Type B pancreatic cell (in vitro differentiated cells): Measurements from ENCODE around the gene TOMT. TPM values are rescaled to one million over a fixed set of nuclear protein-coding genes. Genes with fewer than 3 reads are reported as not detected.
A peak's percentile ranks its signal among the peaks of the same experiment; 100 is the strongest.

Experiments used
- DNase-seq: peaks from one replicate; pipeline ENCODE4 v3.0.0; 2021; ENCODE audit warnings: mixed read lengths; ENCODE audit not compliant: unreplicated experiment; ENCODE audit errors: extremely low spot score
- H3K27ac Mint-ChIP-seq: 2 replicates; pipeline ENCODE4 v1.8.0; 2021; ENCODE audit warnings: mild to moderate bottlenecking, mixed read lengths
- H3K27me3 Mint-ChIP-seq: 2 replicates; pipeline ENCODE4 v1.8.0; 2021; ENCODE audit warnings: mixed read lengths
- H3K36me3 Mint-ChIP-seq: 2 replicates; pipeline ENCODE4 v1.8.0; 2021; ENCODE audit warnings: mixed read lengths
- H3K4me1 Mint-ChIP-seq: one replicate; pipeline ENCODE4 v1.8.0; 2021; ENCODE audit warnings: mixed read lengths; ENCODE audit not compliant: unreplicated experiment
- H3K4me3 Mint-ChIP-seq: 2 replicates; pipeline ENCODE4 v1.8.0; 2021; ENCODE audit warnings: mild to moderate bottlenecking, mixed read lengths
- H3K9me3 Mint-ChIP-seq: 2 replicates; pipeline ENCODE4 v1.8.0; 2021; ENCODE audit warnings: mixed read lengths
- total RNA-seq: library from RNA; stranded (reverse); gene quantifications from 2 replicates; pipeline ENCODE4 v1.2.1, GENCODE V29; 2021; ENCODE audit warnings: low replicate concordance
- TF ChIP-seq, protein P1 (sequence below): fragments of 200-600 bp; sonication (generic); conservative IDR thresholded peaks from 2 replicates; pipeline ENCODE4 v1.5.0; 2021; ENCODE audit warnings: antibody characterized with exemption, mild to moderate bottlenecking

TOMT gene
- total RNA-seq, 1 donor from 2014 or later = not detected

DNA sequence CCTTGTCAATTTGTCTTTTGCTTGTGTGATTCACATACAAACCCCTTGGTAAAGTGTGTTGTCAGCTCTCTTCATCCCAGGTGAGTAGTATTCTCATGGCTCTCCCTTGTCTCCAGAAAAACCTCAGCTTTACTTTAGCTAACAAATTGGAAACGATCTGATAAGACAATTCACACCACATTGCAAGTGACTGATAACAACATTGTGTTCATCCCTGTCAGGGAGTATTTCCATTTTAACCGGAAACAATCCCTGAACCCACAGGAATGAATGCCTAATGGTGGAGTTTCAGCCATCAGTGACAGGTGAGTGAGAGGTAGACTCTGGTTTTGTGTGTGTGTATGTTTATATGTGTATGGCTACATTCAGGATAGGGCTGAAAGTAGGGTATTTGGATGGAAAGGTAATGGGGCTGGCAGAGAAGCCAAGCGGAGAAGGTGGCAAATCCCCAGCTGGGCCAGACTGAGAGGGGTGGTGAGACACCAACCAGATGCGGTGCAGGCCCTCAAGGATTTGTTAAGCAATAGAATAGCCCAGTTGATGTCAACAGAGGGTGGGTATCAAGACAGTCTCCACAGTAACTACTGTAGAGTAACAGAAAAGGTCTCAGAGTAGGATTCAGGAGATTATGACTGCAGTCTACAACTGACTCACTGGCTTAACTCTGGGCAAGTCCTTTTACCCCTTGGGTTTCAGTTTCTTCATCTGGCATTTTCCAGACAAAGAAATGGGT is 17.5 kb upstream of the TOMT start:
- peaks cover 7% of the 10 kb centered on the region for H3K36me3 Mint-ChIP-seq
- no peak overlapping the region for H3K27ac Mint-ChIP-seq
- TF ChIP-seq, protein P1, sequence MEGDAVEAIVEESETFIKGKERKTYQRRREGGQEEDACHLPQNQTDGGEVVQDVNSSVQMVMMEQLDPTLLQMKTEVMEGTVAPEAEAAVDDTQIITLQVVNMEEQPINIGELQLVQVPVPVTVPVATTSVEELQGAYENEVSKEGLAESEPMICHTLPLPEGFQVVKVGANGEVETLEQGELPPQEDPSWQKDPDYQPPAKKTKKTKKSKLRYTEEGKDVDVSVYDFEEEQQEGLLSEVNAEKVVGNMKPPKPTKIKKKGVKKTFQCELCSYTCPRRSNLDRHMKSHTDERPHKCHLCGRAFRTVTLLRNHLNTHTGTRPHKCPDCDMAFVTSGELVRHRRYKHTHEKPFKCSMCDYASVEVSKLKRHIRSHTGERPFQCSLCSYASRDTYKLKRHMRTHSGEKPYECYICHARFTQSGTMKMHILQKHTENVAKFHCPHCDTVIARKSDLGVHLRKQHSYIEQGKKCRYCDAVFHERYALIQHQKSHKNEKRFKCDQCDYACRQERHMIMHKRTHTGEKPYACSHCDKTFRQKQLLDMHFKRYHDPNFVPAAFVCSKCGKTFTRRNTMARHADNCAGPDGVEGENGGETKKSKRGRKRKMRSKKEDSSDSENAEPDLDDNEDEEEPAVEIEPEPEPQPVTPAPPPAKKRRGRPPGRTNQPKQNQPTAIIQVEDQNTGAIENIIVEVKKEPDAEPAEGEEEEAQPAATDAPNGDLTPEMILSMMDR = no peak
- H3K9me3 Mint-ChIP-seq = no peaks in the 10 kb centered on the region
- no peak overlapping the region for H3K4me3 Mint-ChIP-seq
- no peaks in the 10 kb centered on the region for H3K27me3 Mint-ChIP-seq
- DNase-seq = no peak
- H3K4me1 Mint-ChIP-seq = peaks cover 10% of the 10 kb centered on the region

DNA sequence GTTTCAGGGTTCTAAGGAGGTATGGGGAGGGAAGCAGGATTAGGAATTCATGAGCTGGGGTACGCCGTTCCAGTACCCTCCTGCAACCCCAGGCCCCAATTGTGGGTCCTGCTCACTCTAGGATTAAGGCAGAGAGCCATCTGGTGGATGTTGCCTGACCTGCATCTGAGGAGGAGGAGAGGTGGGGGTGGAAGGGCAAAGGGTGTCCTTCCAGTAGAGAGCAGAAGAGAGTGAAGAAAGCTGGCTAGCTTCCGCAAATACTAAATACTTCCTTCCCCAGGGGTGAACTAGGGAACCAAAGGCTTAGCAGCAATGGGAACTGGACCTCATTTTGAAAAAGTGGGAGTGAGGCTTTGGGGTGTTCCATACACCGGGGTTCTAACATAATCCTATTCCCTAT is 14.4 kb upstream of the TOMT start:
- H3K4me1 Mint-ChIP-seq = no peaks in the 10 kb centered on the region
- H3K36me3 Mint-ChIP-seq = peaks cover 4% of the 10 kb centered on the region
- no peaks in the 10 kb centered on the region for H3K27me3 Mint-ChIP-seq
- H3K4me3 Mint-ChIP-seq = no peak overlapping the region
- no peak for DNase-seq
- H3K9me3 Mint-ChIP-seq = no peaks in the 10 kb centered on the region
- peak overlapping the region; percentile 17 for H3K27ac Mint-ChIP-seq
- TF ChIP-seq, protein P1 = peak; percentile 84

DNA sequence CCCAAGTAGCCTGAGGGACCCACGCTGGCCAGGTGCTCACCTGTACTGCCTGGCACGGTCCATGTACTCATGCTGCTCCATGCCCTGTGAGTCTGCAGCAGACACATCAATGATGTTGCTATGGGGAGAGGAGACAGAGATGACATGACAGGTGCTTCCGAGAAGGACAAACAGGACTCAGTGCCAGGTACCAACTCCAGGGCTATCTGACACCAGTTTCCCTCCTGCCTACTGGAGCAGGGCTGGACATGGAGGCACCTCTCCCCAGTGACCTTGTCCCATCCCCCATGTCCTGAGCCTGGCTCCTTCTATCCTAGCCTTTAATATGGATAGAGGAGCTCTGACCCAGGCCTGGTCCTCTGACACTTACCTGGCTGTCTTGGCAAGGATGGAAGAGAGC is 7.0 kb upstream of the TOMT start:
- DNase-seq = no peak
- H3K4me3 Mint-ChIP-seq = no peak overlapping the region
- peaks cover 3% of the 10 kb centered on the region for H3K9me3 Mint-ChIP-seq
- peaks cover 28% of the 10 kb centered on the region for H3K4me1 Mint-ChIP-seq
- no peaks in the 10 kb centered on the region for H3K27me3 Mint-ChIP-seq
- TF ChIP-seq, protein P1 = no peak
- H3K36me3 Mint-ChIP-seq = peaks cover 14% of the 10 kb centered on the region
- H3K27ac Mint-ChIP-seq = no peak overlapping the region

DNA sequence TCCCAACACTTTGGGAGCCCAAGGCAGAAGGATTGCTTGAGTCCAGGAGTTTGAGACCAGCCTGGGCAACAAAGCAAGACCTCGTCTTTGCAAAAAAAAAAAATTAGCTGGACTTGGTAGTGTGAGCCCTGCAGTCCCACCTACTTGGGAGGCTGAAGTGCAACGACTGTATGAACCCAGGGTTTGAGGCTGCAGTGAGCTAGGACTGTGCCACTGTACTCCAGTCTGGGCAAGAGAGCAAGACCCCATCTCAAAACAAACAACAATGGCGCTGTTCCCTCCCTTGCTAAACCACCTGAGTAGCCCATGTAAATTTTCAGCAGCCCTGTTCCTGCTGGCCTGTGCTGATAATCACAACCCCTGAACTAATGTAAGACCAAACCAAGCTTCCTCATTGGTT is 5.7 kb upstream of the TOMT start:
- peaks cover 14% of the 10 kb centered on the region for H3K36me3 Mint-ChIP-seq
- DNase-seq = no peak
- H3K9me3 Mint-ChIP-seq = peaks cover 8% of the 10 kb centered on the region
- TF ChIP-seq, protein P1 = no peak
- H3K27me3 Mint-ChIP-seq = no peaks in the 10 kb centered on the region
- no peak overlapping the region for H3K4me3 Mint-ChIP-seq
- H3K4me1 Mint-ChIP-seq = peaks cover 36% of the 10 kb centered on the region
- H3K27ac Mint-ChIP-seq = no peak overlapping the region

DNA sequence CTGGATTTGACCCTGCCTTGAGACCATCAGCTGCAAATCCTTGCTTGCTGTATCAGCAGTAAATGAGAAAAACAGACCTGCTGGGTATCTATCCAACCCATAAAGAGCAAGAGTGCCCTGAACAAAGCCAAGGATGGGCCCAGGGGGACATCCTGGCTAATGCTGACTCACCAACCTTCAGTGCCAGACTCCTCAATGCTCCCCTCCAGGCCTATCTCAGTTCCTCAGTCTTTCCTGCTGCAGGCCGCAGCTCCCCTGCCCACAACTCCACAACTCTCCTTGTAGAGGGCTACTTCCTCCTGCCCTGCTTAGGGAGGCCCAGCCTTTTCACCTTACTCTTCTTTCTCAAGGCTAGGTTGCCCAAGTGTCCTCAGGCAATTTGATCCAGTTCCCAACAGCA is 5.3 kb upstream of the TOMT start:
- H3K27ac Mint-ChIP-seq = peak overlapping the region; percentile 49

More for the DNA sequence above, 5.3 kb upstream of the TOMT start:
- Mint-ChIP-seq H3K36me3 (peaks cover 14% of the 10 kb centered on the region), H3K4me1 (peaks cover 36% of the 10 kb centered on the region), H3K27me3 (no peaks in the 10 kb centered on the region), H3K4me3 (peak overlapping the region; percentile 35), H3K9me3 (peaks cover 8% of the 10 kb centered on the region)
- TF ChIP-seq, protein P1 = no peak
- no peak for DNase-seq
